ENCODE results near the gene CTDSPL.

CTDSPL gene

GRCh38 chr3:37852097-37852496 is 9.6 kb upstream of the CTDSPL start:
- TF ChIP-seq, protein P1, sequence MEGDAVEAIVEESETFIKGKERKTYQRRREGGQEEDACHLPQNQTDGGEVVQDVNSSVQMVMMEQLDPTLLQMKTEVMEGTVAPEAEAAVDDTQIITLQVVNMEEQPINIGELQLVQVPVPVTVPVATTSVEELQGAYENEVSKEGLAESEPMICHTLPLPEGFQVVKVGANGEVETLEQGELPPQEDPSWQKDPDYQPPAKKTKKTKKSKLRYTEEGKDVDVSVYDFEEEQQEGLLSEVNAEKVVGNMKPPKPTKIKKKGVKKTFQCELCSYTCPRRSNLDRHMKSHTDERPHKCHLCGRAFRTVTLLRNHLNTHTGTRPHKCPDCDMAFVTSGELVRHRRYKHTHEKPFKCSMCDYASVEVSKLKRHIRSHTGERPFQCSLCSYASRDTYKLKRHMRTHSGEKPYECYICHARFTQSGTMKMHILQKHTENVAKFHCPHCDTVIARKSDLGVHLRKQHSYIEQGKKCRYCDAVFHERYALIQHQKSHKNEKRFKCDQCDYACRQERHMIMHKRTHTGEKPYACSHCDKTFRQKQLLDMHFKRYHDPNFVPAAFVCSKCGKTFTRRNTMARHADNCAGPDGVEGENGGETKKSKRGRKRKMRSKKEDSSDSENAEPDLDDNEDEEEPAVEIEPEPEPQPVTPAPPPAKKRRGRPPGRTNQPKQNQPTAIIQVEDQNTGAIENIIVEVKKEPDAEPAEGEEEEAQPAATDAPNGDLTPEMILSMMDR (IDR thresholded peaks at IDR 0.05; ENCODE audit: extremely low read depth, insufficient read depth, missing control alignments), result no peak
- in situ Hi-C loops (cut with MboI; ENCODE audit: low pct_unique_long_range_greater_than_20kb, low sequenced_read_pairs, unreplicated experiment), result loop anchor here (10.0 kb wide), 1 partner anchor 113 kb away; no protein-coding TSS in a partner anchor
- DNase-seq (ENCODE audit: low spot score), result no peak

GRCh38 chr3:37852771-37853170 is 8.9 kb upstream of the CTDSPL start:
- in situ Hi-C loops (cut with MboI; ENCODE audit: low pct_unique_long_range_greater_than_20kb, low sequenced_read_pairs, unreplicated experiment), result loop anchor here (10.0 kb wide), 1 partner anchor 112 kb away; no protein-coding TSS in a partner anchor
- DNase-seq (ENCODE audit: low spot score), result no peak
- TF ChIP-seq, protein P1 (IDR thresholded peaks at IDR 0.05; ENCODE audit: extremely low read depth, insufficient read depth, missing control alignments), result no peak

DNA sequence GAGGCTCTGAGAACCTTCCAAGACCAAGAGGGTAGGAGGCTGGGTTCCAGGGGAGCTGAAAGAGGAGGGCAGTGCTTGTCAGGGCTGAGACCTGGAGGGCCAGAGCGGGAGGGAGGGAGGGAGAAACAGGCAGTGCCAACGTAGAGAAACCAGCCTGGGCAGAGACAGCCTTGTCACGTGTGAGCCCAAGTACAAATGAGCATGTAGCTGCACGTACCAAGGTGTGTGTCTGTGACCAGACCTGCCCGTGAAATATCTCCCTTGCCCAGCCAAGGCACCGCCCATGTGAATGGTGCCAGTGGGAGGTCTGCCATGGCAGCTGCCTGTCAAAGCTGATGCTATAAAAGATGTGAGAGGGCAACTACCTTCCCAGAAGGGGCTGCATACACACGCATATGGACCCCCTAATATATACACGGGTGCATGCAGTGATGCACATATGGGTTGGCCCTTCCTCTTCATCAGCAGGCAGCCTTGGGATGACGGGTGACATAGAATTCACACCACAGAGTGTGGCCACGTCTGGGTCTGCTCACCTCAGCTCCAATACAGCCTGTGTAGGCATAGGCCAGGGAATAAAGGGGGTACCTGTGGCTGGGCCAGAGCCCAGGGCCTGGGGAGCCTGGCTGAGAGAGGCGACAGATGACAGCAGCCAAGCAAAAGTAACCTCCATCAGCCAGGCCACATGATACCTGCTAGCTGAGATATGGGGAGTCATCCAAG is 7.8 kb upstream of the CTDSPL start:
- DNase-seq (ENCODE audit: low spot score), result no peak
- in situ Hi-C loops (cut with MboI; ENCODE audit: low pct_unique_long_range_greater_than_20kb, low sequenced_read_pairs, unreplicated experiment), result loop anchor here (10.0 kb wide), 1 partner anchor 111 kb away; no protein-coding TSS in a partner anchor
- TF ChIP-seq, protein P1 (IDR thresholded peaks at IDR 0.05; ENCODE audit: extremely low read depth, insufficient read depth, missing control alignments), result no peak

DNA sequence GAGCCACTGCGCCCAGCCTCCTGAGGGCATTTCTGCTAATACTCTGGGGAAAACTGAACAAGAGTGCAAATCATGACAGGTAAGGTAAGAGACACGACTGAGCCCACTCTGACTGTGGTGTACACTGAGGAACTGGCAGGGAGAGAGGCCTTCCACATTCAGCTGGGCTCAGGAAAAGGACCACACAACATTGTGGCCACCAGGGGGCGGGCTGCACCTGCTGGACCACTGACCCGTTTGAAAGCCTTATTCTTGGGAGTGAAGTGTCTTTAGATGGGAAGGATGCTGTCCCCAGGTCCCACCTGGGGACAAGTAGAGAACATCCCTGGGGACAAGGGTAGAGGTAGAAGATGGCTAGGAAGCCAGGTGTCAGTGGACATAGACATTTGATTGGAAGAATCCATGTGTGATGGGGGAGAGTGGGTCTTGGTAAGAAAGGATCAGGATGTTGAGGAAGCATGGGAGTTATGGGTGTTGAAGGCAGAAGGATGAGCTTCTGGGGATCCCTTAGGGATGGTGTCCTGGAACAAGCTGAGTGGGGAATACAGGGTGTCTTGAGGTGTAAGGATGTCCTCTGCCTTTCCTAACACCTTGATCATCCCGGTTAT is 6.2 kb upstream of the CTDSPL start:
- peak; percentile 77 for DNase-seq (ENCODE audit: low spot score)
- in situ Hi-C loops (cut with MboI; ENCODE audit: low pct_unique_long_range_greater_than_20kb, low sequenced_read_pairs, unreplicated experiment), result loop anchor here (10.0 kb wide), 1 partner anchor 109 kb away; no protein-coding TSS in a partner anchor
- TF ChIP-seq, protein P1 (IDR thresholded peaks at IDR 0.05; ENCODE audit: extremely low read depth, insufficient read depth, missing control alignments), result peak; percentile 97

- in situ Hi-C loops (cut with MboI; ENCODE audit: low pct_unique_long_range_greater_than_20kb, low sequenced_read_pairs, unreplicated experiment), result loop anchor here (10.0 kb wide), 1 partner anchor 108 kb away; no protein-coding TSS in a partner anchor
- TF ChIP-seq, protein P1 (IDR thresholded peaks at IDR 0.05; ENCODE audit: extremely low read depth, insufficient read depth, missing control alignments), result no peak
- no peak for DNase-seq (ENCODE audit: low spot score)
Observed at GRCh38 chr3:37856381-37856780, 5.3 kb upstream of the CTDSPL start.

DNA sequence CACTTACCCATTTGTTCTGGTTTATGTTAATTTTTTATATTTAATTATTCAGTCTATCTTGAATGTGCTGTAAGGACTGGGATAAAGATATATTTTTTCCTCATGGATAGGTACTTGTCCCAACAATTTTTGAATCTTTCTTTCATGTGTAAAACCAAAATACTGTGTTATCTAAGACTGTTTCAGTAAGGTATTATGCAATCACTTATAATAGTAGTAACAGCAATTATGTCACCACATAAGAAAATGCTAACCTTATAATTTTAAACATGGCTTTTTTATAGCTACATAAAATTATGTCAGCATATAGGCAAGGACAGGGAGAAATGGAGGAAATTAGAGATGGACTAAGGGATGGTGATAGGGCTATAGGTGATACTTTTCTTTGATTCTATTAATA is 2.9 kb upstream of the CTDSPL start:
- in situ Hi-C loops (cut with MboI; ENCODE audit: low pct_unique_long_range_greater_than_20kb, low sequenced_read_pairs, unreplicated experiment), result loop anchor here (10.0 kb wide), 1 partner anchor 106 kb away; no protein-coding TSS in a partner anchor
- no peak for DNase-seq (ENCODE audit: low spot score)
- TF ChIP-seq, protein P1 (IDR thresholded peaks at IDR 0.05; ENCODE audit: extremely low read depth, insufficient read depth, missing control alignments), result no peak

Data from GM13977 (cell line).